HG03521 (cell line): ENCODE measurements around the gene OR4M2.
"Not testable (repeated sequence)": the region's sequence is repeated elsewhere in the genome, so short reads cannot be mapped to it uniquely, and the experiment has no call there.

Experiments
- ATAC-seq: cut with Tn5 transposase; IDR thresholded peaks from one replicate; pipeline ENCODE4 v1.9.1; 2021; ENCODE audit warnings: mild to moderate bottlenecking, moderate library complexity; ENCODE audit not compliant: unreplicated experiment

Gene OR4M2, protein sequence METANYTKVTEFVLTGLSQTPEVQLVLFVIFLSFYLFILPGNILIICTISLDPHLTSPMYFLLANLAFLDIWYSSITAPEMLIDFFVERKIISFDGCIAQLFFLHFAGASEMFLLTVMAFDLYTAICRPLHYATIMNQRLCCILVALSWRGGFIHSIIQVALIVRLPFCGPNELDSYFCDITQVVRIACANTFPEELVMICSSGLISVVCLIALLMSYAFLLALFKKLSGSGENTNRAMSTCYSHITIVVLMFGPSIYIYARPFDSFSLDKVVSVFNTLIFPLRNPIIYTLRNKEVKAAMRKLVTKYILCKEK

DNA sequence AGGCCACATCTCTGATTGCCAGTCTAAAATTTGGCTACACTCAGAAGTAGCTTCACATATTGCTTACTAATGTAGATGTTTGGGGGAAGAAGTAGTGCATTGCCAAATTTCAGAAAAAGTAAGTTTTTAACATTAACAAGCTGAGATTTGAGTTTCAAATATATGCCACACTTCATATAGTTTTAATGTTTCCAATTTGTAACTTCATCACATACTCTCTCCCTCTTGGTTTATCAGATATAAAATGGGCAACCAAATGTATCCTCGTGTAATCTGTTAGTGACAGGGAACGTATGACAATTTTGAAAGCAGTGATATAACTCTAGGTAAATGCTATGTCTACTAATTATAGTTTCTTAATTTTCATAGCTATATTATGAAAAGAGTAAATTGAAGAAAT, at the start of gene OR4M2:
OR4M2 (plus strand) TSS at position 301 of the 400 bp plus-strand sequence; CDS start at position 399, 98 bp downstream.
- not testable (repeated sequence) for ATAC-seq

DNA sequence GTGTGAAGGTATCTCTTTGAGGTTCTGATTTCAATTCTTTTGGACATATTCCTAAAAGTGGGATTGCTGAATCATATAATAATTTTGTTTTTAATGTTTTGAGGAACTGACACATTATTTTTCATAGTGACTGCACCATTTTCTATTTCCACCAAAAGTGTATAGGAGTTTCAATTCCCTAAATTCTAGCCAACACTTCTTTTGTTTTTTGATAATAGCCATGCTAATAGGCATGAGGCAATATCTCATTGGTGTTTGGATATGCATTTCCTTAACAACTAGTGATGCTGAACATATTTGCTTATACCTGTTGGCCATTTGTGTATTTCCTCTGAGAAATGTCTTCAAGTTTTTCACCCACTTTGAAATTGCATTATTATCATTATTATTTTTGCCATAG, 11.1 kb upstream of the OR4M2 start:
- ATAC-seq, result not testable (repeated sequence)

DNA sequence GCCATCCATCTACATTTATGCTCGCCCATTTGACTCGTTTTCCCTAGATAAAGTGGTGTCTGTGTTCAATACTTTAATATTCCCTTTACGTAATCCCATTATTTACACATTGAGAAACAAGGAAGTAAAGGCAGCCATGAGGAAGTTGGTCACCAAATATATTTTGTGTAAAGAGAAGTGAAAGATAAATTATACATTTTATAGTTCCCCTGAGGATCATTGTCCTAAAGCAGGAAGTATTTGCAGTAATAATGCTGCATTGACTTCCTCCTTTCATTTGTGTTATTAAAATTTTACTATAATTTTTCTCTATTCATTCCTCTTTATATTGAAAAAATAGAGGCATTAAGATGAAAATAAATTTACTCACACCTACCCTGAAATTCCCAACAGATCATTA, 1.1 kb downstream of the OR4M2 start:
- not testable (repeated sequence) for ATAC-seq

DNA sequence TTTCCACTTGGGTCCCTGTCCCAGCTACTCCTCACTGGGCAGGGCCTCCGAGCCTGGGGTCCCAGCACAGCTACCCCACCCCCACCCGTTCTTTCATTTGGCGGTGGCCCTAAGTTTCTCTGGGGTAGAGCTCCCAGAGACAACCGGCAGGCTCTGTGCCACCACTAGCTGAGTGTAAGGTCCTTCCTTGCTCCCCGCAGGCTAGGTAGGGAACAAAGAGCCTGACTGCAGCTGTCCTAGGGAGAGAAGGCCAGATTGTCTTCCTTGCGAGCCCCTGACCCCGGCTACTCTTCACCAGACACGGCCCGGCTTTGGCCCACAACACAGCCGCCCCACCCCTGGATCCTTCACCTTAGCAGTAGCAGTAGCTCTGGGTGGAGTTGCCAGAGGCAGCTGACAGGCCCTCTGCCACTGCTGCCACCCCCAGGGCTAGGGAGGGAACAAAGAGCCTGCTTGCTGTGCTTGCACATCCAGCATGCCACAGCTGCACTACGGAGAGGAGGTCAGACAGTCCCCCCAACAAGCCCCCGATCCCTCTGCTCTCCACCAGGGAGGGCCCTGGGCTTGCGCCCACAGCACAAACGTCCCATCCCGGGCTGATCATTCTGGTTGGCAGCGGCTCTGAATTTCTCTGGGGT, 18.4 kb downstream of the OR4M2 start:
- ATAC-seq, result not testable (repeated sequence)

DNA sequence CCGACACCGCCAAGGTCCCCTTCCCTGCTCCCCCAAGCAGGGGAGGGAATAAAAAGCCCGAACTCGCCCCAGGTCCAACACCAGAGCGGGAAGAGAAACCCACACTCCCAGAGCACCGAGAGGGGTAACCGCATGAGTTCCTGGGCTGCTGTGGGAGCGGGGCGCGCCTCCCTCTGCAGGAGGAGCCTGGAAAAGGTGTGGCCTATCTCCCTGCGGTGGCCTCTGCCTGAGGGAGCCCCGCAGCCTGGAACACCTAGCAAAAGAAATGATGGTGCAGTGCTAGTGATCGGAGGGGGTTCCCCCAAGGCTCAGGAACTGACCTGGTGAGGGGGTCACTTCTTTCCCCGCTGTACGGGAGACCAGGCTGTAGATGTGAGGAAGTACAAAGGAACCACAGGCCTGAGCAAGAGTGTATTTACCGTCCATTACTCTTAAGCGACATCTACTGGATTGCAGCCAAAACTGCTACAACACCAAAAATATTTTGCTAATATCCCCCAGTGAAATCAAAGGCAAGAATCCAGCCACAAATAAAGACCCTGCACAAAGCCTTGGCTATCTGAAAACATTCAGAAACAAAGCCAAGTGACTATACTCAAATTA, 19.1 kb downstream of the OR4M2 start:
- ATAC-seq, result not testable (repeated sequence)

- ATAC-seq, result not testable (repeated sequence)
These were observed 41.7 kb downstream of the OR4M2 start for GRCh38 chr15:22122033-22122432.
